HG02588 (cell line): ENCODE measurements around the gene RPS14.
"Not testable (repeated sequence)": the region's sequence is repeated elsewhere in the genome, so short reads cannot be mapped to it uniquely, and the experiment has no call there.

Experiments used
- ATAC-seq: cut with Tn5 transposase; IDR thresholded peaks from one replicate; pipeline ENCODE4 v1.9.1; 2021; ENCODE audit warnings: mild to moderate bottlenecking, moderate library complexity; ENCODE audit not compliant: unreplicated experiment

Gene RPS14

DNA sequence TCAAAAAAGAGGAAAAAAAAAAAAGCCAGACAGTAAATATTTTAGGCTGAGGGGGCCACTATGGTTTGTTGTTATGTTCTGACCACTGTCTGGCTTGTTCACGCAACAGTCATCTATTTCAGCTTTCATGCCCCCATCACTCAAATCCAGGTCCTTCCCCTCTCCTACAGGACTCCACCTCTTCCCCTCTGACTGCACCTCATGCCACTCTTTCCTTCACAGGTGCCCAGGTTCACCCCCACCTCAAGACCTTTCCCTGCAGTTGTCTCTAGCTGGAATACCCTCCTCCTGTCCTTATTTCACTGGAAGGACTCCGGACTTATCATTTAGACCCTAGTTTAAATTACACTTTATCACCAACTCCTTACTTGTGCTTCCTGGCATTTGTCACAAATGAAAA, 3.5 kb downstream of the RPS14 start:
- no peak for ATAC-seq

- no peak for ATAC-seq
These were observed 4.8 kb downstream of the RPS14 start for GRCh38 chr5:150444770-150445169.

- no peak for ATAC-seq
These were observed 6.1 kb downstream of the RPS14 start for GRCh38 chr5:150443242-150444075.

- no peak for ATAC-seq
These were observed 6.8 kb downstream of the RPS14 start for GRCh38 chr5:150442699-150443080.

DNA sequence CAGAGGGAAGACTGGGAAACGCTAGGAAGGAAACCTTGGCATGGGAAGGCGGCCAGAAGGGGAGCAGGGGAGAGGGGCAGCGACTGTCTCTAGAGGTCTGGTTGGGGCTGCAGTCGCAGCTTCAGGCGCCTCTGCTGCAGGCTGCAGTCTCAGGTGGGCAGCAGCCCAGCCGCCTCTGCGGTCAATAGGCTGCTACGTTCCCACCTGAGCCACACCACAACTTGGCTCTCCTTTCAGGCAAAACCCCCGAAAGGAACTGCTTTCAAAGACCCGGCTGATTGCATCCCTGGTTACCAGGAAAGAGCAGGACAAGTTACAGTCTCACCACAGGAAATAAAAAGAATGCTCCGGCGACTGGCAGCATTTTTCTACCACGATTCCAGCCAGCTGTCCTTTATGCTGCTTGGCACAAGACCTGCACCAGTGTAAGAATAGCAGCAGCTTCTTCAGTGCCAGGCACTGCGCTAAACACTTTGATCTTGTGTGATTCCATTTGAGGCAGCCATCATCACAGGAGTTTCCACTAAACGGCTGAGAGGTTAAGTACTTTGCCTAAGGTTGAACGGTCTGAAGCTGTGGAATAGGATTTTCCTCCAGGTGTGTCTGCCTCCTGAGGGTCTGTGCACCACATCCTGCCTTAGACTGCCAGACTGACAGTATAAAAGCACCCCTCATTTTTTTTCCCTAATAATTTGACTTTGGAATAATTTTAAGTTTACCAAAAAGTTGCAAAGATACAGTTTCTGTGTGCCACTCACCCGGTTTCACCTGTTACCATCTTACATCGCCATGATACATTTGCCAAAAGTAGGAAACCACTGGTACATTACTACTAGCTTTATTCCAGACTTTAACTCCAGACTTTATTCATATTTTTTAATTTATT, 7.5 kb downstream of the RPS14 start:
- no peak for ATAC-seq

GRCh38 chr5:150440948-150441812, 8.4 kb downstream of the RPS14 start:
- no peak for ATAC-seq

DNA sequence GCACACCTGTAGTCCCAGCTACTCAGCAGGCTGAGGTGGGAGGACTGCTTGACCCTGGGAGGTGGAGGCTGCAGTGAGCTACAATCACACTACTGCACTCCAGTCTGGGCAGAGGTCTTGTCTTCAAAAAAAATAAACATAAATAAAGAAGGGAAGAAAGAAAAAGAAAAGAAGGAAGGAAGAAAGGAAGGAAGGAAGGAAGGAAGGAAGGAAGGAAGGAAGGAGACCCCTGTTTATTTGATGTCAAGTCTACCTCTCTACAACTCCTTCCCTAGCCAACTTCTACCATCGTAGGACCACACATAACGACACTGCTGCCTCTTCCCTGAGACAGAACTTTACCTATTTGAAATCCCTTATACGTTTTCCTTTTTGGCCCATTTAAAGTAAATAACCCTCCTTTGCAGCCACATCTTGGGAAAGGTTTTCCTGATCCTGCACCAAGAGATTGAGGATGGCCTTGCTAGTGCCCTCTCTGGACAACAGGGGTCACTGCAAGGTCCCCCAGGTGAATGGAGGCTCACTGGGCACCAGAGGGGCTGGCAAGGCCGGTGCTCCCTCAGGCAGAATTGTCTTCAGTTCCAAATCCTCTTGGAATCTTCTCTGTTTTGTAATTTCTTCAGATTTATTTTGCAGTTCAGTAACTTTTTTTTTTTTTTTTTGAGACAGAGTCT, 10.5 kb downstream of the RPS14 start:
- no peak for ATAC-seq

GRCh38 chr5:150436141-150436680, 13.3 kb downstream of the RPS14 start:
- ATAC-seq: peak; percentile 96

DNA sequence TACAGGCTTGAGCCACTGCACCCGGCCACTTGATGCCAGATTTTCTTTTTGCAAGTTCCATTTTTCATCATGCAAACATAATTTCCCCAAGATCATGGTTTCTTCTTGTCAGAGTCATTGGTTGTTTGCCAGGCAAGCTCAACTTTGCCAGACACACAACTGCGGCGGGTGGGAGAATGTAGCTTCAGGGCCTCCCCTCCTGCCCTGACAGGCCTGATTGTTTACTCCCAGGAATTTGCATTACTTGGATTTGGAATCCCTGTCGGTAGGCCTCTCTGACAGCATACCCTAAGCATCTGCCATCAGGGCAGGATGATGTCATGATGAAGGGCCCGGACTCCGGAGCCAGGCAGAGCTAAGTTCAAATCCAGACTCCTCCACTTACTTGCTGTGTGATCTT, 15.1 kb downstream of the RPS14 start:
- ATAC-seq: no peak

DNA sequence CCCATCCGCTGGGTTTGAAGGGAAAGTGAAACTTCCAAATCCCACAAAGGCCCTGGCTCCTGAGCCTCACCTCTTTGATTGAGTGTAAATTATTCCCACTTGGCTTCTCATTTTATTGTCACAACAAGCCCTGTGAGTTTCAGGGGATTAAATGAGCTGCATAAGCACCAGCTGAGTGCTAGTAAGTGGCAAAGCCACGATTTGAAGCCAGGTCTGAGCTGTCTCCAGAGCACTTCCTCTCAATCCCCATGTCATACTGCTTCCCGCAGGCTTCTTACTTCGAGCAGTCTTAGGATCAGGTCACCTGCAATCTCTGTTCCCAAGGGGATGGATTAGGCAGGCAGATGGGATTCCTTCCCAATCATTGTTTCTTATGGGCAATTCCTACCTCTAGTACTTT, 18.0 kb downstream of the RPS14 start:
- ATAC-seq: no peak

- no peak for ATAC-seq
These were observed 18.5 kb downstream of the RPS14 start for GRCh38 chr5:150431048-150431447.

DNA sequence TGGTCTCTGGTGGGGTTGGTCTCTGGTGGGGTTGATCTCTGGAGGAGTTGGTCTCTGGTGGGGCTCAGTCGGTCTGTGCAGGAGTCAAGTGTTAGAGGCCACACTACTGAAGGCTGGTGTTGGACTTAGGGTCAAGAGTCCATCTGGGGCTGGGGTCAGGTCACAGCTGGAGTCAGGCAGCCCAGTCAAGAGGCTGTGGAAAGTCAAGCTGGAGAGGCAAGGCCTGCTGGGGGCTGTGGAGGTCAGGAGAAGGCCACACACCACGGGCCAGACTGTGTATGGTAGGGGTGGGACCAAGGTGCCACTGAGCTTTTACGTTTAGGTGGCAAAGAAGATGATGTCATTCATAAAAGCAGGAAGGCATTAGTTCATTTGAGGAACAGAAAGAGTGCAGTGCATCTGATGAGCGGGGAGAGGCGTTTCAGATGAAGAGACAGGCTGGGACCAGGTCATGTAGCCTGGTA, 20.1 kb downstream of the RPS14 start:
- peak; percentile 70 for ATAC-seq

- no peak for ATAC-seq
These were observed 20.6 kb downstream of the RPS14 start for GRCh38 chr5:150428978-150429377.

DNA sequence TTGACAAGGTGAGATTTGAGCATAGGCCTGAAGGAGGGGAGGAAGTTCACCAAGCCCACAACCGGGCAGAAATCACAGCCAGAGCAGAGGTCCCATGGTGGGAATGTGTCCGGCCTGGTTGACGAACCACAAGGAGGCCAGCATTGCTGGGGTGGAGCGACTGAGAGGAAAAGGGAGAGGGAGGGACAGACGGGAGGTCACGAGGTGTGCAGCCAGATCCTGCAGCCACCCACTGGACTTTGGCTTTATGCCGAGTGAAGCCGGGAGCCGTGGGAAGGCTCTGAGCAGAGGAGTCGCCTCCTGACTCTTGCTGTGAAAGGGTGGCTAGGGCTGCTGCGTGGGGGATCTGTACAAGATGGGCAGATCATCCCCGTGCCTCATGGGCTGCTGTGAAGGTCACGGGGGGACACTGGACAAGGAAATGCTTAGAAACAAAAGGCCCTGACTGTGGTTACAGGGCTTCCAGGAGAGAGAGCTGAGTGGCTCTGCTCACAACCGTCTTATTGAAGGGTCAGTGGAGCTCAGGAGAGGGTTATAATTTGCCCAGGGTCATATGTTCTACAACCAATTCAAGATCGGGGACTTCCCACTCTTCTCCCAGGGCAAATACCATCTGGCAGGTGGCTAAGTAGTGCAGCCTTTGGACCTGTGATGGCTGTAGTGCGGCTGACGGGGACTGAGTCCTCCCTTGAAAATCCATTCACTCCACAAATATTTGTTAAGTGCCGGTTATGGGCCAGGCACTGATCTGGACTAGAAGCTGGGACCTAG, 21.2 kb downstream of the RPS14 start:
- ATAC-seq: no peak

GRCh38 chr5:150426165-150426564, 23.4 kb downstream of the RPS14 start:
- ATAC-seq: not testable (repeated sequence)

- no peak for ATAC-seq
These were observed 26.8 kb downstream of the RPS14 start for GRCh38 chr5:150422758-150423157.

GRCh38 chr5:150422075-150422474, 27.5 kb downstream of the RPS14 start:
- ATAC-seq: no peak

DNA sequence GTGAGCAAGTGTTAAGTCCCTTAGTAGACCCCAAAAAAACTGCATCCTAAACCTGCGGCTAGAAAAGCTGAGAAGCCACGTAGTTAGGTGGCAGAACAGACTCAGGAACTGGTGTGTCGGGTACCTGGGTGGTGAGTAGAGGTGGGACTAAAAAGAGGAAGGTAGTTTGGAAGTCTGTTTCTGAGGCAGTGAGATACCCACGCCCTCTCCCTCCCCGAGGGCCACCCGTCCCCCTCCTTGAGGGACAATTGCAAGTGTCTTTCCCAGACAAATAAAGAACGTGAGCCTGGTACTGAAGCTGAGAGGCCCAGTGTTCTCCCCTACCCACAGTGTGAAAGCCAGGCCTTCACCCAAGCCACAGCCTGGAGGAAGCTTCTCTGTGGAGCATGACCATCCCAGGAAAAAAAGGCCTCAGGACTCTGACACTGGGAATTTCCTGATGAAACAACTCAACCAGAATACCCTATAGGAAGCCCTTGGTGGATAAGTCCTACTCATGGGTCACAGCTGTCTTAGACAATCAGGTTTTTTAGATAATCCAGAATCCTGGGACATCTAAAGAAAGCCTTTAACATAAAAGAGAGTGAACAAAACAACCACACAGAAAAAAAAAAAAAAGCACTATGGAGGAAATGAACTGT, 29.8 kb downstream of the RPS14 start:
- ATAC-seq: no peak
